ENCODE measurements around the gene ALKBH3.

The ALKBH3 gene

GRCh38 chr11:43933608-43934551 lies 53.2 kb downstream of the ALKBH3 start:
- H3K27ac ChIP-seq = no peak overlapping the region
- TF ChIP-seq CTCF (IDR thresholded peaks at IDR 0.05) = no peak
- no peak for TF ChIP-seq ZFX (IDR thresholded peaks at IDR 0.05; ENCODE audit: borderline replicate concordance)

- TF ChIP-seq CTCF (IDR thresholded peaks at IDR 0.05) (no peak), ZFX (IDR thresholded peaks at IDR 0.05; ENCODE audit: borderline replicate concordance) (no peak)
- no peak overlapping the region for H3K27ac ChIP-seq
Observed at GRCh38 chr11:43934601-43935423, 54.2 kb downstream of the ALKBH3 start.

- TF ChIP-seq ZFX (IDR thresholded peaks at IDR 0.05; ENCODE audit: borderline replicate concordance) (no peak), CTCF (IDR thresholded peaks at IDR 0.05) (no peak)
- no peak overlapping the region for H3K27ac ChIP-seq
Observed at GRCh38 chr11:43935424-43935979, 54.9 kb downstream of the ALKBH3 start.

GRCh38 chr11:43936076-43936475 lies 55.4 kb downstream of the ALKBH3 start:
- H3K27ac ChIP-seq = no peak overlapping the region
- TF ChIP-seq CTCF (IDR thresholded peaks at IDR 0.05) (no peak), ZFX (IDR thresholded peaks at IDR 0.05; ENCODE audit: borderline replicate concordance) (no peak)

- TF ChIP-seq CTCF (IDR thresholded peaks at IDR 0.05) = no peak
- H3K27ac ChIP-seq = no peak overlapping the region
Observed at GRCh38 chr11:43937434-43938411, 57.1 kb downstream of the ALKBH3 start.

GRCh38 chr11:43941257-43941994 lies 60.8 kb downstream of the ALKBH3 start:
- H3K27ac ChIP-seq = no peak overlapping the region
- TF ChIP-seq ZFX (IDR thresholded peaks at IDR 0.05; ENCODE audit: borderline replicate concordance) = no peak
- no peak for TF ChIP-seq CTCF (IDR thresholded peaks at IDR 0.05)

Data from 22Rv1 (cell line).